HG03066 (cell line): ENCODE measurements around the gene NAMPT.
"Not testable (repeated sequence)": the region's sequence is repeated elsewhere in the genome, so short reads cannot be mapped to it uniquely, and the experiment has no call there.

Experiments used
- ATAC-seq: cut with Tn5 transposase; IDR thresholded peaks from one replicate; pipeline ENCODE4 v1.9.1; 2021; ENCODE audit warnings: low read depth; ENCODE audit not compliant: unreplicated experiment

Gene NAMPT

GRCh38 chr7:106284714-106285050 lies at the start of gene NAMPT:
Gene NAMPT (minus strand): TSS chr7:106284983. CDS start chr7:106284884, 99 bp downstream.
- no peak for ATAC-seq

GRCh38 chr7:106332201-106332600 lies 47.4 kb upstream of the NAMPT start:
- ATAC-seq = no peak

- no peak for ATAC-seq
Measured at GRCh38 chr7:106331441-106332175, 46.8 kb upstream of the NAMPT start.

- ATAC-seq = no peak
Measured at GRCh38 chr7:106329971-106330733, 45.4 kb upstream of the NAMPT start.

DNA sequence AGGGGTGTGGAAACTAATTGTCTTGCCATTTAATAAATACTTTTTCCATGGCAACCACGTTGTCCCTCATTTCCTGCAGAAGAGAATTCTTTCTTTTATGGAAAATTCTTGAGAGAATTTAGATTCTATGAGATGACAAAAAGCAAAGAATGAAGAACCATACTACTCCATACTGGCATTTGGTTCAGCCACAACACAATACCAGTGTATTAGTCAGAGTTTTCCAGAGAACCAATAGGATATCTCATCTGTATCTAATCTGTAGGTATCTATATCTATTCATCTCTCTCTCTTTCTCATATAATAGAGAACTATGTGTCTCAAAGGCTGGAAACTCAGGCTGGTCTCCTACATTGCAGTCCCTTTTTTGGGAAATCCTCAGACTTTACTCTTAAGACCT lies 44.6 kb upstream of the NAMPT start:
- no peak for ATAC-seq

DNA sequence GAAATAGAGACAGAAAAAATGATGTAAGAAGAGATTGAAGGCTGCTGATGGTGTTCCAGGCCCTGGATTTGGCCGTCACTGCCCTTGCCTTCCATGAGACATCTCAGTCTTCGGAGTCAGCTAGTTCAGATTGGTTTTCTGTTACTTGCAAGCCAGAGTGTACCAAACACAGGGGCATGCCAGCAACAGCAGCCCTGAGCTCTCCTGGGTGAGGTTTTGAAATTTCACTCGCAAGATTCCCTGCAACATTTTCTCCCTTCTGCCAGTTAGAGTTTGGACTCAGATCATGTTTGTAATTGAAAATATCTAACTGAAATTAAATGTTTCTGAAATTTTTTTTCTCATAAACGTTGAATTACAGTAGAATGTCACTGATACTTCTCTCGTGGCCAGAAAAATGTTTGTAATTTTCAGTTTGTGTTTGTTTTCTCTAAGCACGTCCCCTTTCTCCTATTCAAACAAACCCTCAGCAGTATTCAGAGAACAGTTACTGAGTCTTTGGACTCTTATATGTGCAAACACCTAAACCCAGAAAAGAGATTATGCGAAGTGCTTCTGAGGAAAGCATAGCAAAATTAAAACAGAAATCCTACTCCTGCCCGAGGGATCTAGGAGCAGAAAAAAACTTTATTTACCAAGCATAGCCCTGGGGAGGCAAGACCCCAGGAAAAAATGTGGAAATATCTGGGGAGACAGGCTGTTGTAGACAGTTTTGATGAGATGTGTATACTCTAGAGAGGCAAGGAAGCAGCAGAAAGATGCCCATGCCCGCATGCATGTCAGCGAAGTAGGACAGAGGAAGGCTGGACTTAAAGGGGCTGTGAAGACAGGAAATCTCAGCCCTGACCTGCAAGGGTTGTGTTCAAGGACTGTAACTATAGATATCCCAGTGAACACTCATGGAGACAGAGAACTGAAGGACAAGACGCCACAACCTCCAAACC lies 43.0 kb upstream of the NAMPT start:
- ATAC-seq = no peak

- ATAC-seq = no peak
Measured at GRCh38 chr7:106326594-106327537, 42.1 kb upstream of the NAMPT start.

GRCh38 chr7:106324509-106324908 lies 39.7 kb upstream of the NAMPT start:
- ATAC-seq = not testable (repeated sequence)

- ATAC-seq = not testable (repeated sequence)
Measured at GRCh38 chr7:106320254-106320770, 35.5 kb upstream of the NAMPT start.

DNA sequence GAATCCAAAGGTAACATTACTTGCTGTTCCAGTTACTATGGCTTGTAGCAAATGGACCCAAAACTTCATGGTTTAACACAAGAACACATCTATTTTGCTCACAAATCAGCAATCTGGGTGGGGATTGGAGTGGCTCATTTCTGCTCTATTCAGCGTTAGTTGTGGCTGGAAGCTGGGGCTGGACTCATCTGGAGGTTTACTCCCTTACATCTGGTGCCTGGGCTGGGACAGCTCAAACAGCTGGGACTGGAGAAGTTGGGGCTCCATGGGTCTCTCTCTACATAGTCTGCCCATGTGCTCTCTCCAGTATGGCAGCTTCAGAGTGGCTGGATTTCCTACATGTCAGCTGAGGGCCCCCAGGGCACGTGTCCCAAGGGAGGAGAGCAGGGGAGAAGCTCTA lies 33.7 kb upstream of the NAMPT start:
- ATAC-seq = no peak

GRCh38 chr7:106317971-106318370 lies 33.2 kb upstream of the NAMPT start:
- no peak for ATAC-seq

DNA sequence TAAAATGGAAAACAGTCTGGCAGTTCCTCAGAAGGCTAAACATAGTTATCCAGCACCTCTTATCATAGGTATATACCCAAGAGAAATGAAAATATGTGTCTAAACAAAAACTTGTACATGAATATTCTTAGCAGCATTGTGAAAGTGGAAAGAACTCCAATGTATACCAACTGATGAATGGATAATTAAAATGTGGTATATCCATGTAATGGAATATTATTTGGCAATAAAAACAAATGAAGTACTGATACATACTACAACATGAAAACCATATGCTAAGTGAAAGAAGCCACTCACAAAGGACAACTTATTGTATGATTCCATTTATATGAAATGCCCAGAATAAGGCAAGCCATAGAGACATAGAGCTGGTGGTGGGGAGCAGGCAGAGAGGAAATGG lies 32.2 kb upstream of the NAMPT start:
- no peak for ATAC-seq

GRCh38 chr7:106314875-106315274 lies 30.1 kb upstream of the NAMPT start:
- no peak for ATAC-seq

GRCh38 chr7:106313966-106314365 lies 29.2 kb upstream of the NAMPT start:
- no peak for ATAC-seq

GRCh38 chr7:106313456-106313901 lies 28.7 kb upstream of the NAMPT start:
- no peak for ATAC-seq

- ATAC-seq = no peak
Measured at GRCh38 chr7:106312906-106313305, 28.1 kb upstream of the NAMPT start.

GRCh38 chr7:106312099-106312871 lies 27.5 kb upstream of the NAMPT start:
- ATAC-seq = no peak

DNA sequence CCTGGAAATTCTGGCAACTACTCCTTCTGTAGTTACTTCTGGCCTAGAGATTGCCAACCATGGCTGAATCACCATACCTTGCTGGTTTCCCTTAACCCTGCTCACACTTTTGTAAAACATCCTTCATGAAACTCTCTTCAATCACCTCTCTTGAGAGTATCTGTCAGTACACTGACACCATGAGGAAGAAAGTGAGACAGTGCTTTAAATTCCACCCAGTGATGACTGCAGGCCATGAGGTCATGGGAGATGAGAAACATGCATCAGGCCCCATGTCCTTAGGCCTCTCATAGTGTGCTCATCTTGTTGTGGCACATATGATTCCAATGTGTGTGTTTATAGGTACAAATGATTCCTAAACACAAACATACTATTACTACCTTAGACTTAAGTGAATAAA lies 24.6 kb upstream of the NAMPT start:
- ATAC-seq = no peak

DNA sequence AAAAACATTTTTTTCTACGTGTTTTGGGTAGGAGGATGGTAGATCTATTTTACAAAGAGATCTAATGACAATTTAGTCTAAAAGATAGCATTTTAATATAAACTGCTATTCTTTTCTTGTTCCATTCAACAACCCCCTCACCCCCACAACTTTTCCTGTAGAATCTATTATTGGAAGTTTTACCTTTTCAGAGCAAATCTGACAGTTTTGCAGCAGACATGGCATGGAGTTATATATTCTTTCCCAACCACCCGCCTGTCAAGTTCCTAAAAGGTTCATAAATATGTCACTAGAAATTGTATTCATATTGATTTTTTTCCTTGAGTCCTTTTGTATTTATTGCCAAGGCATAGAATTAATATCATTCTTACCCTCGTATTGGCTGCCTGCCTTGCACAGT lies 21.5 kb upstream of the NAMPT start:
- ATAC-seq = no peak
